ENCODE data around the gene FOXL2NB.

FOXL2NB gene

DNA sequence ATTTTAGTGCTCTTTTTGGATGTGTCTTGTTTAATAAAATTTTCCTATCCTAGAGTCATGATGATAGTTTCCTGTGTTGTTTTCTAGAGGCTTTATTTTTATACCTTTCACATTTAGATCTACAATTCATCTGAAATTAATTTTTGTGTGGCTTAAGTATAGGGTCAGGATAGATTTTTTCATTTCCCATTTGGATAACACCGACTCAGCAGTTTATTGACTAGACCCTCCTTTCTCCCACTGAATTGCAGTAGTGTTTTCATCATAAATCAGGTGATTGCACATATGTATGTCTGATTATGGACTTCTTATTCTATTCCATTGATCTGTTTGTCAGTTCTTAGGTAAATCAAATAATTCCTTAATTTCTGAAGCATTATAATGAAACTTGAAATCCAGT lies 48.7 kb downstream of the FOXL2NB start:
- DNase-seq (ENCODE audit: low read depth in 2 of 2), result no peak

Data from fibroblast of skin of left biceps (primary cell).